IPS-11a (cell line): ENCODE results near the gene STYXL2.

ENCODE experiments used
- H3K4me3 ChIP-seq: one replicate; pipeline ENCODE4 v1.5.1; 2013; ENCODE audit warnings: low read depth, low read length, control low read depth

STYXL2 gene

DNA sequence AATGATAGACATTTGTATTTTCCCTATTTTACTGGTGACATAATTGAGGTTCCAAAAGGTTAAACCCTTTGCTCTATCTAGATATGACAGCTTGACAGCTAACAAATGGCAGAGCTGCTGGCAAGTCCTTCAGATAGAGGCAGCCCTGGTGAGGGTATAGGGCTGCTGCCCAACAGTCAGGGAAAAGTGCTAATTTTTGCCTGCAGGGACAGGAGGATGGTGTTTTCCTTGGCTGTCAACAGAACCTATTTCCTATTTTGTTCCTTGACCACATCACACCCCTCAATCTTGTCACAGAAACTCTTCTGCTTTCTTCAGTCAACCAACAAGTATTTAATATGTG lies 16.0 kb upstream of the STYXL2 start:
- no peak overlapping the region for H3K4me3 ChIP-seq

DNA sequence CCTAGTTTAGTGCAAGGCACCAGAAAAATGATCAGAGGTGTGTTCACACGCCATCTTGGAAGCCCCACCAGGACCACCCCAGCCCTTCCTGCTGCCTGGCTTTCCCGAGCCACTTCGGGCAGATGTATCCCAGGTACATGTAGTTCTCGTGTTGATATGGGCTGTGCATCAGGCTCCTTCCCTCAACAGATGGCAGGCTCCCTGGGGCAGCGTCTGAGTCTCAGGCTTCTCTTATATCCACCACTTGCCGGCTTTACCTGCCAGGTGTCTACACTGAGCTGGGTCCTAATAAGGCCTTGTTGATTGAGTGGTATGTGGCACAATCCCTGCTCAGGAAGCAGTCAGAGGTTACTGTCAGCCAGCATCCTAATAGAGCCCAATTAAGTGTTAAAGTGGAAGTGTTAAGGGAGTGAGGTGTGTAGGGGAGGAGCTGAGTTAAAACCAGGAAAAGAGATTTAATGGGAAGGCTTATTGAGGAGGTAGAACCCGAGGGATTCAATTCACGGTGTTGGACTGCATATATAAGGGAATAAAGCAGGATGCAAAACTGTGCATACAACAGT lies 12.2 kb upstream of the STYXL2 start:
- no peak overlapping the region for H3K4me3 ChIP-seq

DNA sequence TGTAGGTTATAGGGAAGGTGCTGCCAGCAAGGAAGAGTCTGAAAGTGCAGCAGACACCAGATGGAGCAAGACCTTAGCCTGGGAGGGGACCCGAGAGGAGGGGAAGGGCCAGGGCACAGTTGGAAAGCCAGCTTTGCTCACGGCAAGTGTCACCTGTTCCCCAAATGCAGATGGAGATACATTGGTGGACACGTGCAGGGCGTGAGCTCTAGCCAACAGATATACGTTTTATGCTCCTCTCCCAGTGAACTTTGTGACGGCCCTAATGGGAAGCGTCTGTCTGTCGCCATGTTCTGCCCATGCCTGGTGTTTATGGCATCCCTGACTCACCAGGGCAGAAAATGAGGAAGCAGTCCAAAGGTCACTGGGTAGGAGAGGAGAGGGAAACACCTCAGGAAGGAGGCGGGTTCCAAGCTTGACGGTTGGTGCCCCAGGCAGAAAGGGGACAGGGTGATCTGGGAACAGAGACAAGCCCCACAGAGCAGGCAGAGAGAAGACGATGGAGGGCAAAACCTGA lies 11.3 kb upstream of the STYXL2 start:
- H3K4me3 ChIP-seq = no peak overlapping the region

DNA sequence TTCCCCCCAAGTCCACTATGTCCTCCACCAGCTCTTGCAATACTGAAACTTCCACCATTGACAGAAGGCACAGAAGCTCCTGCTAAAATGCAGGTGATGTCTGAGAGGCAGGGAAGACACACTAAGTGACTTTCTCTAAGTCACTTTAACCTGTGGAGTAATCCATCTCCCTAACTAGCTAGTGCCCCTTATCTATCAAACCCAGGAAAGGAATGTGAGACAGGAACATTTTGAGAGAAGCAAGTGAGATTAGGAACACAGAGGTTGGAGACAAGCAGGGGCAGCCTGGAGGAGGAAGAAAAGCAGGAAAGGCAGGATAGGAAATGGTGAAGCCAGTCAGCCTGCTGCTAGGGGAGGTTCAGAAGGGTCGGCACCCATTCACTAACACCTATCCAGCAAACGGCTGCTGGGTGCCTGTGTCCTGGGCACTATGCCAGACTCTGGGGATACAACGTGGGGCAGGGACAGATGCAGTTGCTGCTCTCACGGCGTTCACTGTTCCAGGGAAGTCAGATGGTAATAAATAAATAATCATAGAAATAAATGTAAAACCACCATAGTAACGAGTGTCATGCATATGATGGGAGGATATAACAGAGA lies 10.7 kb upstream of the STYXL2 start:
- no peak overlapping the region for H3K4me3 ChIP-seq

DNA sequence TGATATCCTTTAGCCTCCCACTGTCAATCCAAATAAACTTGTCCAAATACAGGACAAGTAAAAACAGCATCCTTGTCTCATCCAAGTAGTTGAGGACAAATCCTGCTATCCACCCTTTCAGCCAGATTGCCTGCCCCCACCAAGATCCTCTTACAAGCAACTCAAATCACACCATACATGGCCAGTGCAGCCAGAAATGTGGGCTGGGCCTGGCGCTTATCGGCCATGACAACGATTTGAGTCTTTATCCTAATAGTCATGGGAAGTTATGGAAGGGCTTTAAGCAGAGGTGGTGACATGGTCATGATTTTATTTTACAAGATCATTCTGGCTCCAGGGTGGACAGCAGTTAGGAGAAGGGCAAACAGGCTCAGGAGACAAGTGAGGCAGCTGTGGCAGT lies 10.0 kb upstream of the STYXL2 start:
- H3K4me3 ChIP-seq = no peak overlapping the region

DNA sequence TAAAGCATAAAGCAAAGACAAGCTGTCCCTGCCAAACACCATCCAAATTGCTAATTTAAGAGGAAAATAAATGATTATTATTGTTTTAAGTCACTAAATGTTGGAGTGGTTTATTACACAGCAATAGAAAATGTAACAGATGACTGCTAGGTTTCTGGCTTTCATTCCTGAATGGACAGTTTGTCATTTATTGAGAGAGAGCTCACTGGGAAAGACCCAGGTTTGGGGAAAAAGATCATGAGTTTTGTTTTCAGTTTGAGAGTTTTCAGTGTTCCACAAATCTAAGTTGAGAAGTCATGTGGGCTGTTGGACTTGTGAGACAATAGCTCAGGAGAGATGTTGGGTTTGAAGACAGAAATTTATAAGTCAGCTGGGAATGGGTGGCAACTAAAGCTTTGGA lies 9.1 kb upstream of the STYXL2 start:
- no peak overlapping the region for H3K4me3 ChIP-seq

- no peak overlapping the region for H3K4me3 ChIP-seq
These were observed 7.8 kb upstream of the STYXL2 start for GRCh38 chr1:167086033-167086432.

DNA sequence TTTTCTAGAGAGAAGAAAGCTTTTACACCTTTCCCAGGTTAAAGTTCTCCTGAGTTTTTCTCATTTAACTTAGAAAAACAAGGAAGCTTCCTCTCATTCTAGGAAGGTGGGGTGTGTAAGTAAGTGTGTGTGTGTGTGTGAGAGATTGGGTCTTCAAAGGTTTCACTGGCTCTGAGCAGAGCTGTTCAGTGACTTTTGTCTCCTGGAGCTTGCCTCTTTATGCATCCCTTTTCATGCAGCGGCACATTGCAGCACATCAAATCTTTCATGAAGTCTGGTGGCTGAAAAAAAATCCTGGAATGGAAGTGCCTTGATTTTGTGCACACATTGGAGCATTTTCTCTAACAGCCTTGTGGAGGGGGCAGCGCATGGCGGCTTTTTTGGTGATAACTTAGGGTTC lies 7.1 kb upstream of the STYXL2 start:
- no peak overlapping the region for H3K4me3 ChIP-seq

DNA sequence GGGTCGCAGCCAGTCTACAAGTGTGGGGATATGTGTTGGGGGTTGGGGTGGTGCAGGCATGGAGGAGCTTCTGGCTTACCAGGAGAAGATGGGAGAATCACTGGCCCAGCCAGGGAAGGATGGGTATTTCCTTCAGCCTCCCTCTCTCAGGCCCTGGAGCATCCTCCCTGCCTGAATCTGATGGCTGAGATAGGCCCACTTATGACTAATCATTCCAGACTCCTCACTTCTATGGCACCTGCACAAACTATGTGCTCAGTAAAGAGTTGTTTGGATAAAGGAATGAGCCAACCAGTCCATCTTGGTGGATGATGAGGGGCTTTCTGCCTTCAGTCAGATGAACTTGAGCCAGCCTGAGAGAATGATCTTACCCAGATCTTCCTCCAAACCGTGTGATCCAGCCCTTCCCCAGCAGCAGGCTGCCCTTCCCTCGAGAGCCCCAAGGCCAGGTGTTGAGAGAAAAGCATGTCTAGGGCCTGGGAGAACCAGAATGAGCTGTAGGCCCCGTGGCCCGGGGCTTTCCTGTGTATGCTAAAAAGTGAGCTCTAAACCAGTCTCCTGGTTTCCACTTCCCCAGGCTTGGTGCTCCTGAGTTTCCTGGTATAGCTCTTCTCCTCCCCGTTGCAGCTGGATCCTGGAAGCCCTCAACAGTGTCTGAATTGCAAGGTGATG lies 5.0 kb upstream of the STYXL2 start:
- H3K4me3 ChIP-seq = no peak overlapping the region

- H3K4me3 ChIP-seq = no peak overlapping the region
These were observed 3.9 kb upstream of the STYXL2 start for GRCh38 chr1:167089939-167090313.

DNA sequence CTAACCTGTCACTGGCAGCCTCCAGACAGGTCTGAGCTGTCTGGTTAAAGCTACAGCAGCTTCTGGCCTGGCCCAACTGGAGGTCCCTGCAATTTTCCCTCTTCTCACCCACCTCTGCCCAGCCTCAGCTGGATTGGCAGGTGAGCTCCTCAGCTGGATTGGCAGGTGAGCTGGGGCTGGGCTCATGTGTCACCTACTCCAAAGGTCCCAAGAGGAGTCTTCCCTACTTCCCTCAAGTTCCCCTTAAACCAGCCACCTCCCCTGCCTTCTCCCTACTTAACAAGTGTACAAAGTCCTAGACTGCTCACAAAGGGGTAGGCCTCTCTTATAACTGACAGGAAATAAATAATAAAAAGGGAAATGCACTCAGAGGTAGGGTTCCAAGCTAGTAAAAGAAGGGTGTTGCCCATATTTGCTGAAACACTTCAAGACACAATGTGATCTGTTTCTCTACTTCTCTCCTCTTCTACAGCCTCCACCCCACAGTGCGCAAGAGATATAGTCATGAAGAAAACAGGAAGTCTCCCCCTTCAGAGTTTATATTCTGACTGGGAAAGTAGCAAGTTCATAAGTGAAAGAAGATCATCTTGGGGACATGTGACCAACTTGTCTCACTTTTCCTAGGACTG lies 3.4 kb upstream of the STYXL2 start, which contains the start of gene GPA33:
GPA33 (minus strand) TSS at position 64 of the 629 bp plus-strand sequence. CDS start 90 bp downstream, outside the sequence.
- H3K4me3 ChIP-seq = no peak within 1 kb of the TSS

DNA sequence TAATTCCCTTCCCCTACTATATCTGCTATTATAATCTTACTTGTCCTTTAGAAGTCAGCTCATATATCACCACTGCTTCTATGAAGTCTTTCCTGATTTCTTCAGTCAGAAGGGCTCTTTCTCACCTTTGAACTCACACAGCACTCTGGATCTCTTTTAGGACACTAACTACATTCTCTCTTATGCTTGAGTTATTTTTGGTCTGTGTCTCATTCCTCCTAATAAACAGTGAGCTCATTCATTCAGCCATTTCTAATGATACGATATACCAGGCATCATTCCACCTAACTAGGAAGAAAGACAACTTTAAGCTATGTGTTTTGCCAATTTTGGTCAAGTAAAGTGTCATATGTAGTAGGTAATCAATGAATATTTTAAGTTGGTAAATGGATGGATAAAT lies 1.2 kb upstream of the STYXL2 start:
- no peak overlapping the region for H3K4me3 ChIP-seq

GRCh38 chr1:167094690-167095089 lies 815 bp downstream of the STYXL2 start:
- H3K4me3 ChIP-seq = no peak overlapping the region

- H3K4me3 ChIP-seq = no peak overlapping the region
These were observed 1.5 kb downstream of the STYXL2 start for GRCh38 chr1:167095368-167095767.

DNA sequence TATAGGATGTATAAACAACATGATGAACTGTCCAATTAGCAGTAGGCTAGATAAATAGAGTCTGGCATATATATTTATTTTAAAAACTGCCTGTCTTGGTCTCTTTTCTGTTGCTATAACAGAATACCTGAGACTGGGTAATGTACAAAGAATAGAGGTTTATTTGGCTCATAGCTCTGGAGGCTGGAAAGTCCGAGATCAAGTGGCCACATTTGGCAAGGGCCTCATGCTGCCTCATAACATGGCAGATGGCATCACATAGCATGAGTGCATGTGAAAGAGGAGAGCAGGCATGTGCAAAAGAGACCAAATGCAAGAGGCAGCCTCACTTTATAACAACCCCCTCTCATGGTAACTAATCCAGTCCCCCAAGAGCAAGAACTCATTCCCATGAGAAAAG lies 6.0 kb downstream of the STYXL2 start:
- no peak overlapping the region for H3K4me3 ChIP-seq

- no peak overlapping the region for H3K4me3 ChIP-seq
These were observed 6.9 kb downstream of the STYXL2 start for GRCh38 chr1:167100730-167101129.

- H3K4me3 ChIP-seq = no peak overlapping the region
These were observed 7.9 kb downstream of the STYXL2 start for GRCh38 chr1:167101754-167102153.

GRCh38 chr1:167102906-167103573 lies 9.2 kb downstream of the STYXL2 start:
- no peak overlapping the region for H3K4me3 ChIP-seq

DNA sequence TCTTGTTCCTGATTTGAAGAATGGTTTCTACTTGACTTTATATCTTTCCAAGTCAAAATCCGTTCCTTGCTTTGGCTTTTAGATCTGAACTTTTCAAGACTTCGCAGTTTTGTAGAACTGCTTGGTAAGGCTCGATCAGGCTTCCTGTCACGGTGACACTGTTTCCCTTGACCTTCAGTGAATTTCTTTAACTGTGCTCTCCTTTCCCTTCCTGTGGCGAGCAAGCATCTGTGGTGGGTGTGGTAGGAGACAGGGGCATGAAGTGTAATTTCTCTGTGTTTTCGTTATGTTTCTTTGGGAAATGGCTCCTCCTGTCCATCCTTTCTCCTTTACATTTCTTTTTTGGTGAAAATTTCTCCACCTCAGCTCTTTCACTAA lies 10.4 kb downstream of the STYXL2 start:
- H3K4me3 ChIP-seq = no peak overlapping the region

- no peak overlapping the region for H3K4me3 ChIP-seq
These were observed 11.6 kb downstream of the STYXL2 start for GRCh38 chr1:167105271-167106118.

- no peak overlapping the region for H3K4me3 ChIP-seq
These were observed 12.2 kb downstream of the STYXL2 start for GRCh38 chr1:167106119-167106461.
